Hepatic stellate cell (primary cell): Measurements from ENCODE around the gene IL1RAPL2.
A peak's percentile ranks its signal among the peaks of the same experiment; 100 is the strongest.

ENCODE experiments used
- DNase-seq: peaks from one replicate; pipeline ENCODE4 v3.0.0; 2011; ENCODE audit warnings: low spot score

Gene IL1RAPL2

DNA sequence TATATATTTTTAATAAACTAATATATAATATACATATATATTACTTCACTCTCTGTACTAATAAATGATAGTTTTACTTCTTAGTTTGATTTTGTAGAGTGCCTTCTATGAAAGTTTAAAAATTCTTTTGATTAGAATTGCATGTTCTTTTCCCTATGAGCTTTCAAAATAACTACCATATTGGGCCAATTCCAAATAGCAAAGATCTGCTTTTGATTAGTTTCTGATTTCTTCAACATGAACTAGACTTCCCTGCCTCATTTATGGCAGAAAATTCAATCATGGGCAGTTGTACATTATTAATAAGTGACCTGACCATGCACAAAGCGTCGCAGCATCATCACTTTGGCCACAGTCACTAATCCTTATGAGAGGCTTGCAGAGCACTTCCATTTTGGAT lies 703.4 kb downstream of the IL1RAPL2 start:
- DNase-seq: no peak

- no peak for DNase-seq
These were observed 707.3 kb downstream of the IL1RAPL2 start for GRCh38 chrX:105273326-105273725.

DNA sequence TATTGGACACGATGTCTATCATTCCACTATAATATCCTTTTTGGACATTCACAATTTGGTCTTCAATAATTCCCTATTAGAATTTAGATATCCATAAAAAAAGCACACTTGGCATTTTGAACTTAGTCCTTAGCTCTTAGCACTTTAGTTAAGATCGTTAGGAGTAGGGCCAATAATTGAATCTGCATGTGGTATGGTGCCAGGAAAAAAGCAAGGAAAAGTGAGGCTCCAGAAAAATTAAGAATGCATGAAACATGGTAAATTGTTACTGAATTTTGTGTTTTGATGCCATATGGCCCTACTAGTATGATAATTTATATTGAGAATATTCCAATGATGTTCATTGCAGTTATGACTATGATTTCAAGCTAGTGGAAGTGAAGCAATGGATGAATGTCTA lies 708.1 kb downstream of the IL1RAPL2 start:
- DNase-seq: no peak

DNA sequence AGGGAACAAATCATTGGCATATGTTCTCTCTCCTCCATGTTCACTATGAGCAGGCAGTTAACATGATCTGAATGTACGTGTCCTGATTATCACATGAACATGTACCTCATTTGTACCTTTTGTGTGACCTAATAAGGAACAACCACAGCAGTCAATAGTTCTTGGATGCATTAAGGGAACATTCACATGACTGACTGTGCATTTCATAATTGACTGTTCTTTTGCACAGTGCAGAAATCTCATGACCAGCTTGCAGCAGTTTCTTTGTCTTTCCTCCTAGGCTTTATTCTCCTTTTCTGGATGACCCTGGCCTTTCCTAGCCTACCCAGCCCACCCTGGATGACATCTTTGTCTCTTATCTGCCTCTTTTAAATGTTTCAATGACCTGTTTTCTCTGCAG lies 711.1 kb downstream of the IL1RAPL2 start:
- no peak for DNase-seq

- no peak for DNase-seq
These were observed 716.1 kb downstream of the IL1RAPL2 start for GRCh38 chrX:105282077-105282476.

DNA sequence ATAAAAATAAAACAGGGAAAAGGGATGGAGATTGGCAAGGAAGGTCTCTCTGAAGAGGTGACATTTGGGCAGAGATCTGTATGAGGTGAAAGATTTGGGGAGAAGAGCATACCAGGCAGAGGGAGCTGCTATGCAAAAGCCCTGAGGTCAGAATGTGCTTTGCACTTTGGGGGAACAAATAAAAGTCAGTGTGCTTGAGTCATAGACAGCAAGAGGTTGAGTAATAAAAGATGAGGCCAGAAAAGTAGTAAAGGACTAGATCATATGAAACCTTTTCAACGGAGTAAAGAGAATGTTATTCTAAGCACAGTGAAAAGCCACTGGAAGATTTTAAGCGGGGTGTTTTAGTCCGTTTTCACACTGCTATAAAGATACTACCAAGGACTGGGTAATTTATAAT lies 731.0 kb downstream of the IL1RAPL2 start:
- no peak for DNase-seq

- DNase-seq: no peak
These were observed 733.3 kb downstream of the IL1RAPL2 start for GRCh38 chrX:105299286-105299685.

- DNase-seq: no peak
These were observed 736.2 kb downstream of the IL1RAPL2 start for GRCh38 chrX:105302246-105302645.

GRCh38 chrX:105307762-105308161 lies 741.8 kb downstream of the IL1RAPL2 start:
- DNase-seq: peak; percentile 7

DNA sequence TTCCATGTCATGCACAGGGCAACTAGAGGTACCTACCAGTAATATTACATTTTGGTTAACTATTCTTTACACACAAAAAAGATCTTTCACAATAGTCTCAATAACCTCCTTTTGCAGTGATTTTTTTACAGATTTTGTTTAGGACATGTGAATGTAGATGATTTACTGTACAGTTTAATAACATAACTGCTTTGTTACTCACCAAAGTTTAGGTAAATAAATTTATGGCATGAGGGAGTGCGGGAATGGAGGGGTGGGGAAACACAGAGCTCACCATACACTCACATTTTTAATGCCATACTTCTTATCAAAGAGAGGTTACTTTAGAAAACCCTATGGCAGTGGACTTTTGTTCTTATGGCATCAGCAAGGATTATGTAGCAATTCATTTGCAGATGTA lies 747.6 kb downstream of the IL1RAPL2 start:
- no peak for DNase-seq

DNA sequence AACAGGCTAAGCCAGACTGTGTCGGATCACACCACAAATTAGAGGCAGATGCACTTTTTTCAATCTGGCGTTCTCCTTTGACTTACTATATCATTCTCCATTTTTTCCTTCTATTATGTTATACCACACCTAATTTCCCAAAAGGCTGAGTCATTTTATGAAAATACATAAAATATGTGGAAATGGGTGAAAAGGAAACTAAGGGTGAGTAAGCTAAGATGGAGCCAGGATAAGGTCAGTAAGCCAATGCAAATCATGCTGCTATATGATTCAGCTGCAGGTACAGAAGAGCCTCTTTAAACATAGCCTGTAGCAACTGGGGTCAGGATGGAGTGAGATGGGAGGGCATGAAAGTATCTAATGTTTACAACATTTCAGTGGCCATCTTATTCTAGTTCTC lies 748.5 kb downstream of the IL1RAPL2 start:
- DNase-seq: peak; percentile 5

DNA sequence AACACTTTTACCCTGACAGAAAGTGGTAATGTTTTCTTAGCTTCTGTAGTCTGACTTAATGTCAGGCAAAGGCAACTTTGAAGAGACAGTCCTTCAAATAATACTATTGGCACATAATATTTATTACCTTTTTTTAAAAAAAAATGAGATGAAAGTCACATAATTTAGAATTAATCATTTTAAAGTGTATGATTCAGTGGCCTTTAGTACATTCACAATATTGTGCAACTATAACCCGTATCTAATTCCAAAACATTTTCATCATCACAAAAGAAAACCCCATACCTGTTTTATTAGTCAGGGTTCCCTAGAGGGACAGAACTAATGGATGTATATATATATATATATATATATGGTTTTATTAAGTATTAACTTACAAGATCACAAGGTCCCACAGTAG lies 749.2 kb downstream of the IL1RAPL2 start:
- DNase-seq: no peak

GRCh38 chrX:105317117-105317516 lies 751.1 kb downstream of the IL1RAPL2 start:
- DNase-seq: no peak

DNA sequence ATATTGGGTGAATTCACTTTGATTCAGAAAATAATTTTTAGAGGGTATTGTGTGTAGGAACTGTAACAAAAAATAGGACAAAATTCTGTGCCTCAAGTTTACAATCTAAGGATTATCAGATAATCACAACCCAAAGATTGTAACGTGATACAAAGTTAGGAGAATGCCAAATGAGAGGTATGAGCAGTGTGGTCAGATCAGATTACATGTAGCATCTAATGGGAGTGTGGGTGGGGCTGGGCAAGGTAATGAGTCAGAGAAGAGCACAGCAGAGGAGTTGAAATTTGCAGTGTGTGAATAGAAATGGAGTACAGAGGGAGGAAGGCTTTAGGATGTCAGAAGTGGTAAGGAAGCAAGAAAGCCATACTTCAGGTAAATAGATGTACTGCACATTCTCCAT lies 757.9 kb downstream of the IL1RAPL2 start:
- peak; percentile 8 for DNase-seq

- DNase-seq: no peak
These were observed 762.8 kb downstream of the IL1RAPL2 start for GRCh38 chrX:105328773-105329172.

- DNase-seq: no peak
These were observed 765.2 kb downstream of the IL1RAPL2 start for GRCh38 chrX:105331244-105331643.

- DNase-seq: no peak
These were observed 781.4 kb downstream of the IL1RAPL2 start for GRCh38 chrX:105347373-105347772.

- DNase-seq: no peak
These were observed 783.5 kb downstream of the IL1RAPL2 start for GRCh38 chrX:105349476-105349875.

GRCh38 chrX:105375816-105376215 lies 809.8 kb downstream of the IL1RAPL2 start:
- peak; percentile 1 for DNase-seq

DNA sequence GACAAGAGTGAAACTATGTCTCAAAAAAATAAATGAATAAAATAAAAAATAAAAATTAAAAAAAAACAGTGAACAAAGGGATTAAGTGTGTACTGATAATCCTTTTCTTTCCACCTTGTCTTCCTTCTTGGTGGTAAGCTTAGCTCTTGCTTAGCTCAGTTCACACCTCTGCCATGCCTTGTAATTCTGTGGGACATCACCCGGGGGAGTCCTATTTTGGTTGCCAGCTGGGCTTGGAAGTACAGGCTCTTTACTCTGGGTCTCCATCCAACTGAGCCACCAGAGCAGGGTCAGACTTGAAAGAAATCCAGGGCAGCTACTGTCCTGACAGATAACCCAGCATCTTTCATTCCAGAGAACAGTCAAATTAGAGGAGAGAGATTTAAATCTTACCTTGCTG lies 858.7 kb downstream of the IL1RAPL2 start:
- no peak for DNase-seq

GRCh38 chrX:105451401-105451800 lies 885.4 kb downstream of the IL1RAPL2 start:
- no peak for DNase-seq

DNA sequence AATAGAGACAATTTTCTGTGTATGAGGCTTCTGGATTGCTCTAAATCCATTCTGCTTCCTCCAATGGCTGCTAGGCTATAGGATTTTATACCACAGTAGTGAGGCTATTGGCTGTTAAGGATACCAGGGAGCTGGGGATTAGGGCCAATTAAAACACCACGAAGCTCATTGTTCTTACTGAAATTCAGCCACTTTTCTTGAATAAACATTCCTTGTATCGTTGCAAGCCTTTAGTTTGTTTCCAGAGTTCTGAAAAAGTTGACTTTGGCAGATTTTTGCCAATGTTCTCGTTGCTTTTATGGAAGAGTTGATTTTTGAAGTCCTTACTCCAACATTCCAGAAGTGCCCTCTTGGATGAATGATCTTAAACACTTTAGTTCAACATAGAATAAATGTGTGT lies 892.8 kb downstream of the IL1RAPL2 start:
- DNase-seq: no peak

DNA sequence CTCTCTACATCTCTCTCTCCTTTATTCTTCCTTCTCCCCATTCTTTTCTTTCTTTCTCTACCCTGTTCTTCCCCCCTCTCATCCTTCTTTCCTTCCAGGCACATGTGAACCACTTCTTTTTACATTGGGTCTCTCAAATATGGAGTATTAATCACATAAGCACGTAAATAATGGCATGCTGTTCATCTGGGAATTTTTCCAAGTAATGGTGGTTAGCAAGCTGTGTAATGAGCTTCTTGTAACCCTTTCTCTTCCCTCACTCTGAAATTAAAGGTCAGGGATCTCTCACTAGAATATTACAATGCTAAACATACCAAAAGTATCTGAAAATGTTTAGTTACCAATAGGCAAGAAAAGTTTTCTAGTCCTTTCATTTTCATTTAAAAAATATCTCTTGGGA lies 894.4 kb downstream of the IL1RAPL2 start:
- no peak for DNase-seq

GRCh38 chrX:105461016-105461415 lies 895.0 kb downstream of the IL1RAPL2 start:
- no peak for DNase-seq

GRCh38 chrX:105462186-105462585 lies 896.2 kb downstream of the IL1RAPL2 start:
- DNase-seq: no peak
